Dendritic cell treated with granulocyte-macrophage colony-stimulating factor and Interleukin-4, amounts not matched to agents 40 ng/mL and 50 ng/mL, for 4 days (primary cell): ENCODE results near the gene WDCP.

Source experiments
- H3K27ac Mint-ChIP-seq: one replicate; pipeline ENCODE4 v1.8.0; 2022; ENCODE audit warnings: mild to moderate bottlenecking, mixed read lengths
- H3K27me3 Mint-ChIP-seq: one replicate; pipeline ENCODE4 v1.8.0; 2022; ENCODE audit warnings: mild to moderate bottlenecking, mixed read lengths
- H3K36me3 Mint-ChIP-seq: one replicate; pipeline ENCODE4 v1.8.0; 2022; ENCODE audit warnings: low read depth, mixed read lengths
- H3K4me1 Mint-ChIP-seq: one replicate; pipeline ENCODE4 v1.8.0; 2022; ENCODE audit warnings: low read depth, mixed read lengths
- H3K4me3 Mint-ChIP-seq: one replicate; pipeline ENCODE4 v1.8.0; 2022; ENCODE audit warnings: mild to moderate bottlenecking, moderate library complexity, mixed read lengths
- H3K9me3 Mint-ChIP-seq: one replicate; pipeline ENCODE4 v1.8.0; 2022; ENCODE audit warnings: mixed read lengths
- intact Hi-C: fragments of 100-400 bp; cut with micrococcal nuclease; formaldehyde crosslinking; loops from one replicate; pipeline ENCODE4 v1.15.0; 2022

Gene WDCP

DNA sequence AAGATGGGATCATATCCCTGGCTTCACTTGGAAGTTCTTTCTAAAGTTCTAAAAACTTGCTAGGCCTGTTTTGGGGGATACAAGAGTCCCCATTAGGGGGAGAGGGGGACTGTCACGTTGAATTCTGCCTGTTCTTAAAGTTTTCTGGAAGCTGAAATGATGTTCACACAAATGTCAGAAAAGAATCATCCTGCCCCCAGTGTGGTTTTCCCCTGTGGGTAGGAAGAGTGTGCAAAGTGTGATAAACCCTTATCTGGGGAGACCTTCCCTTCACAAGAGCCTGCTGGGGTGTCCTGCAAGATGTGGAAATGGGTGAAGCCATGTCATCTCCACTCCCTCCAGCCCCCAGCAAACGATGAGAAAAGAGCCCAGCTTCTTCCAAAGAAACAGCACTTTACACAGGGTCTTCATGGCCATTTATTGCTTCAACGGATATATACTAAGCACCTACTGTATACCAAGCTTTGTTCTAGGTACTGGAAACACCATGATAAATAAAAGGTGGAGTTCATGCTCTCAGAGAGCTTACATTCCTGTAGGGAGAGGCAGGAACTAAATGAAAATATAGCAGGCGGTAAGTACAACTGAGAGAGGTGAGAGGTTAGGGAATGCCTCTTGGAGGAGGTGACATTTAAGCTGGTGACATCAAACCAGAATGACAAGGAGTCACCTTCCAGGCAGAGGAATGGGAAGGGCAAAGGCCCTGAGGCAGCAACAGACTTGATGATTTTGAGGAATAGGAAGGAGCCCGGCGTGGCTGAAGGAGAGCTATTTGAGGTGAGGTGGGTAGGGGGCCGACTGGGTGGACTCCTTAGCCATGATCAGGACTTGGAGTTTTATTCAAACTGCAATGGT is 35.7 kb downstream of the WDCP start:
- H3K4me3 Mint-ChIP-seq: no peak overlapping the region
- H3K27ac Mint-ChIP-seq: no peak overlapping the region
- no peaks in the 10 kb centered on the region for H3K36me3 Mint-ChIP-seq
- H3K9me3 Mint-ChIP-seq: no peaks in the 10 kb centered on the region
- peaks cover 9% of the 10 kb centered on the region for H3K4me1 Mint-ChIP-seq
- intact Hi-C loops: no loop called here
- peaks cover 49% of the 10 kb centered on the region for H3K27me3 Mint-ChIP-seq

DNA sequence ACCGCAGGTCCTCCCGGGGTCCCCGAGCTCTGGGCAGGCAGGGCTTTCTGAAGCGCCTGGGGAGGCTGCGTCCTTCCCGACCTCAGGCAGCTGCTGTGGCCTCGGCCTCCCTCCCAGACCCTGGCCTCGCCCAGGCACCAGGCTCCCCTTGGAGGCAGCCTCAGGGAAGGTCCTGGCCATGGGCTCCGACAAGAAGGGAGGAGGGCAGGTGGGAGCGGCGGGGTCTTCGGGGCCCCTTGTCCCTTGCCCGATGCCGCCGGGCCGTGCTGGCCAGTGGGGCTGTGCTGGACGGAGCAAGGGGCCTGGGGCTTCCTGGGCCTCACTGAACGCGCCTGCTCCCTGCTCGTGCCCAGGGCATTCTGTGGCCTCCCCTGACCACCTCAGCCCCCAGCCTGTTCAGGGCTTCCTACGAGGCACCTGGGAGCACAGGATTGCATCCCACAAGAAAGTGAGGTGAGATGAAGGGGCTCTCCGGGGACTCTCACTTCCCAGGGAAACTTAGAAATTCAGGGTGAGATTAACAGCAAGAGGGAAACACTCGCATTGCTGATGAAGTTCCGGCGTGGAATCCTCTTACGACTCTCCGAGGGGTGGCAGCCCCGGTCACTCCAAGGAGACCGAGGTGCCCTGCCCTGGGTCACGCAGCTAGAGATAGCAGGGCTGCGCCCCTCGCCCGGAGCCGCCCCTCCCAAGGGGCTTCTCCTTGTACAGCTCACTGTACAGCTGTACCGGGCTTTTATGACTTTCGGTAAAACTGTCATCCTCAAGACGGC is 36.5 kb downstream of the WDCP start:
- H3K4me3 Mint-ChIP-seq: peak overlapping the region; percentile 57
- peaks cover 49% of the 10 kb centered on the region for H3K27me3 Mint-ChIP-seq
- peaks cover 9% of the 10 kb centered on the region for H3K4me1 Mint-ChIP-seq
- intact Hi-C loops: no loop called here
- H3K36me3 Mint-ChIP-seq: no peaks in the 10 kb centered on the region
- H3K9me3 Mint-ChIP-seq: no peaks in the 10 kb centered on the region
- no peak overlapping the region for H3K27ac Mint-ChIP-seq

DNA sequence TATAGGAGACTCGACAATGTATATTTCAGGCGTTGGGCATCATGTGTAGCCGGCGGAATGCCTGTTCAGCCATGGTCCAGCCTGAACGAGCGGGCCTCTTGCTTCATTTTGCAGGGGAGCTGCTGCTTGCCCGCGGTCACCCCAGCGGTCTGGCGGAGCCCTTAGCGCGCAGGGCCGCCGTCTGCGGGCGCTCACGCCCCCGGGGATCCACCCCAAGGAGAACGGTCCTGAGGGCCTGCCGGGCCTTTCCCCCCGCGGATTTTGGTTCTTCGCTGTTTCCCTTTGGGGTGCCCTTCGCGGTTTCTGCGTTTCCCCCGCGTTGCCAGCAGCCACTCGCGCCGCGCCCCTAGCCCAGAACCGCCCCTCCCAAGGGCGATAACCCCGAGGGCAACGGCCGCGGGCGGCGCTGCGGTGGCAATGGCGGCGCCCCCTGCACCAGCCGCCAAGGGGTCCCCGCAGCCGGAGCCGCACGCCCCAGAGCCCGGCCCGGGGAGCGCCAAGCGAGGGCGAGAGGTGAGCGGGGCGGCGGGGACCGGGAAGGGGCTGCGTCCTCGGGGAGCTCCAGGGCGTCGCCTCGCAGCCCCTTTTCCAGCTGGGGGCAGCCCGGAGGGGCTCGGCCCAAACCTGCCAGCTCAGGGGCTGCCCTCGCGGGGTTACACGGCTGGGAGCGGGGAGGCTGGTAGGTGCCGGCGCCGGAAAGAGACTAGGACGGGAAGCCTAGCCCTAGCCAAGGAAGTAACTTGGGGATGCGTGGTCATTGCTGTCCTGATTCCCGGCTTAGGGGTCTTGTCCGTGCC is 37.3 kb downstream of the WDCP start, which contains the start of gene MFSD2B:
Gene MFSD2B, plus strand, starts transcription at position 406 of the 797 bp plus-strand sequence. Its CDS starts 12 bp downstream, at position 418.
- Mint-ChIP-seq H3K36me3 (no peaks in the 10 kb centered on the region), H3K4me3 (peak within 1 kb of the TSS; percentile 57), H3K9me3 (no peaks in the 10 kb centered on the region), H3K4me1 (peaks cover 9% of the 10 kb centered on the region), H3K27ac (no peak within 1 kb of the TSS), H3K27me3 (peaks cover 49% of the 10 kb centered on the region)
- intact Hi-C loops: no loop called here

DNA sequence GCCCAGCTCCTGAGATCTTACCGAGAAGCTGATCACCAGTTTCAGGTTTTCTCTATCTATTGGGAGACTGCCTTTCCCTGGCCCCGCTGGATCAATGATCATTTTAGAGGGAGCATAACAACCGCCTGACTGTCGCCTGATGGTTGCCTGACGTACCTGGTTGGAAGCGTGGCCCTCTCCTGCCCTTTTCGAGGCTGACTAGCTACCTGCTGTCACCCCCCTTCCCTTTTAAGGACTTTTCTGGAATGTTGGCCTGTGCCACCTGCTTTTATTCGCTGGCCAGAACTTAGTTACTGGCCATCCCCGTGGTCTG is 37.9 kb downstream of the WDCP start:
- H3K36me3 Mint-ChIP-seq: no peaks in the 10 kb centered on the region
- H3K27ac Mint-ChIP-seq: no peak overlapping the region
- no peak overlapping the region for H3K4me3 Mint-ChIP-seq

DNA sequence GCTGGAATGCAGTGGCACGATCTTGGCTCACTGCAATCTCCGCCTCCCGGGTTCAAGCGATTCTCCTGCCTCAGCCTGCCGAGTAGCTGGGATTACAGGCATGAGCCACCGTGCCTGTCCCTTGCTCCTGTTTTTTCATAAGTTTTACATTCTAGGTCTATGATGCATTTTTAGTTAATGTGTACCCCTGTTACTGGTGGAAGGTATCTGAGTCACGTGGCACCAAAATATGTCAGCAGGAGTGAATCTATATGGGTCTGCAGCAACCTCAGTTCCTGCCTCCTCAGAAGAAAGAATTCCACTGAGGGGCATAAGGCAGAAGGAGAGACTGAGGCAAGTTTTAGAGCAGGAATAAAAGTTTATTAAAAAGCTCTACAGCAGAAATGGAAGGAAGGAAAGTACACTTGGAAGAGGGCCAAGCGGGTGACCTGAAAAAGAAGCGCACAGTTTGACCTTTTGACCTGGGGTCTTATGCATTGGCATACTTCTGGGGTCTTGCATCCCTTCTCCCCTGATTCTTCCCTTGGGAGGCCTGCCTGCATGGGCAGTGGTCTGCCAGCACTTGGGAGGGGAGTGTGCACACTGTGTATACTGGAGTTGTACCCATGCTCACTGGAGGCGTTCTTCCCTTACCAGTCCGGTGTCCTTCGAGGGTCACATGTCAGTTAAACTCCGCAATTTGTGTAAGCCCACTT is 38.4 kb downstream of the WDCP start:
- H3K27me3 Mint-ChIP-seq: peaks cover 49% of the 10 kb centered on the region
- peaks cover 9% of the 10 kb centered on the region for H3K4me1 Mint-ChIP-seq
- no peaks in the 10 kb centered on the region for H3K9me3 Mint-ChIP-seq
- no peak overlapping the region for H3K27ac Mint-ChIP-seq
- H3K4me3 Mint-ChIP-seq: no peak overlapping the region
- intact Hi-C loops: no loop called here
- H3K36me3 Mint-ChIP-seq: no peaks in the 10 kb centered on the region

More for the DNA sequence above, 37.9 kb downstream of the WDCP start:
- intact Hi-C loops: no loop called here
- H3K27me3 Mint-ChIP-seq: peaks cover 49% of the 10 kb centered on the region
- H3K4me1 Mint-ChIP-seq: peaks cover 9% of the 10 kb centered on the region
- no peaks in the 10 kb centered on the region for H3K9me3 Mint-ChIP-seq

DNA sequence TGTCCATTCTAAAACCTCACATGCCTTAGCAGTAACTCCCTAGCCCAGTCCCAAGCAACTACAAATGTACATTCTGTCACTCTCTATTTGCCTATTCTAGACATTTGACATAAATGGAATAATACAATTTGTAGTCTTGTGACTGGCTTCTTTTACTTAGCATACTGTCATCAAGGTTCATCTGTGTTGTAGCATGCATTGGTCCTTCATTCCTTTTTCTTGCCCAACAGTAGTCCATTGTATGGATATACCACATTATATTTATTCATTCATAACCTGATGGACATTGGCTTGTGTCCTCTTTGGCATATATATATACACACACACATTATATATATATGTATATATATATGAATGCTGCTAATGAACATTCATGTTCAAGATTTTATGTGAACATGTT is 39.5 kb downstream of the WDCP start:
- H3K9me3 Mint-ChIP-seq: no peaks in the 10 kb centered on the region
- H3K27ac Mint-ChIP-seq: no peak overlapping the region
- H3K4me1 Mint-ChIP-seq: peaks cover 4% of the 10 kb centered on the region
- peaks cover 45% of the 10 kb centered on the region for H3K27me3 Mint-ChIP-seq
- H3K4me3 Mint-ChIP-seq: no peak overlapping the region
- intact Hi-C loops: no loop called here
- no peaks in the 10 kb centered on the region for H3K36me3 Mint-ChIP-seq

DNA sequence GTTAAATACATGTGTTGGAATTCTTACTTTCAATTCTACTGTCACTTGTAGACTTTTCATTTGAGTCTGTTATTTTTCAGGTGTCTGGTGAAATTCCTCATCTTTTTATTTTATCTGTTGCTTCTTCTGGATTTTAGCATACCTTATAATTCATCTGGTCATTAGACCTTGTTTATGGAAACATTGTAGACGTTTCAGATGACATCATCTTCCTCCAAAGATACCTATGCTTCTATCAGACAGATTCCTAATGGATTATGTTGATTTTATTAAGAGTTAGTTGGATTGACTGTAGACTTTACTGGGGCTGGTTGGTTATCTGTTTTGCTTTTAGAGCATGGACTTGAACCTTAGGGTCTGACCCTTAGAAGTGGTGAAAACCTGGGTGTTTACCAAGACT is 52.6 kb downstream of the WDCP start:
- Mint-ChIP-seq H3K36me3 (peaks cover 14% of the 10 kb centered on the region), H3K9me3 (no peaks in the 10 kb centered on the region), H3K4me3 (no peak overlapping the region), H3K27me3 (no peaks in the 10 kb centered on the region), H3K4me1 (no peaks in the 10 kb centered on the region), H3K27ac (no peak overlapping the region)
- intact Hi-C loops: no loop called here

DNA sequence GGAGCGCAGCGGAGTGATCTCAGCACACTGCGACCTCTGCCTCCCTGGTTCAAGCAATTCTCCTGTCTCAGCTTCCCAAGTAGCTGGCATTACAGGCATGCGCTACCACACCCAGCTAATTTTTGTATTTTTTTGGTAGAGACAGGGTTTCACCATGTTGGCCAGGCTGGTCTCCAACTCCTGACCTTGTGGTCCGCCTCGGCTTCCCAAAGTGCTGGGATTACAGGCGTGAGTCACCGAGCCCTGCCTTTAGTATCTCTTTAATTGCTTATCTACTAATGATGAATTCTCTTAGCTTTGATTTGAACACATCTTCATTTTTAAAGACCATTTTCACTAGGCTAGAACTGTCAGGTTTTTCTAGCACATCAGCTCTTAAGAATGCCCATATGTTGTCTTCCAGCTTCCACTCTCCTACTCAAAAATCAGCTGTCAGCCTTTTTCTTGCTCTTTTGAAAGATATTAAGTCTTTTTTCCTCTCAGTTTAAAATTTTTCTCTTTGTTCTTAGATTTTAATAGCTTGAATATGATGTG is 53.4 kb downstream of the WDCP start:
- peaks cover 10% of the 10 kb centered on the region for H3K36me3 Mint-ChIP-seq

DNA sequence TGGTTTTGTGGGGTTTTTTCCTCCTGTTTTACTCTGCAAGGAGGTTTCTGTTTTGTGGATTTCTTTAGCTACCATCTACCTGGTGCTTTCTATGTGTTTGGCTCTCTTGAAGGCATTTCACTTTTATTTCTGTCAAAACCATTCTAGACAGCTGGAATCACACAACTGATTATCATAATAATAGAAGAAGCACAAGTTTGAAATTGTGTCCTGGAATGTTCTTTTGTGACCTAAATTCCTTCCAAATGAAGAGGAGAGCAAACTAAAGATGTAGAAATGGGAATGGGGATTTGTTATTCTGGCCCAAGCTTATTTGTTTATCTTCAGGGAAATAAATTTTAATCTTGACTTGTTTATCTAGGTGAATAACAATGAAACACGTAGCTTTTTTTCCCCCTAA is 54.3 kb downstream of the WDCP start:
- Mint-ChIP-seq H3K36me3 (peaks cover 2% of the 10 kb centered on the region), H3K4me3 (no peak overlapping the region), H3K4me1 (no peaks in the 10 kb centered on the region), H3K27me3 (no peaks in the 10 kb centered on the region), H3K27ac (no peak overlapping the region), H3K9me3 (no peaks in the 10 kb centered on the region)
- intact Hi-C loops: no loop called here

More for the DNA sequence above, 53.4 kb downstream of the WDCP start:
- no peak overlapping the region for H3K27ac Mint-ChIP-seq
- intact Hi-C loops: no loop called here
- no peaks in the 10 kb centered on the region for H3K27me3 Mint-ChIP-seq
- H3K4me3 Mint-ChIP-seq: no peak overlapping the region
- no peaks in the 10 kb centered on the region for H3K4me1 Mint-ChIP-seq
- H3K9me3 Mint-ChIP-seq: no peaks in the 10 kb centered on the region

DNA sequence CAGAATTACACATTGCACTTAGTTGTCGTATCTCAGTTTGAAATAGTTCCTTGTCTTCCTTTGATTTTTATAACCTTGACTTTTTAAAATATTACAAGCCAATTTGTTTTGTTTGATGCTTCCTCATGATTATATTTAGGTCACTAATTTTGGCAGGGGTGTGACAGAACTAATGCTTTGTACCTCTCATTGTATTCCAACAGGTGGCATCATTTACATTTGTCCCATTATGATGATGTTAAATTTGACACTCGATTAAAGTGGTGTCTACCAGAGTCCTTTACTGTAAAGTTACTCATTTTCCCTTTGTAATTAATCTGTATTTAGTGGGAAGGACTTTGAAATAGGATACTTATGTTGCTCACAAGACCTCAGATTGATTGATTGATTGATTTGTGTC is 58.8 kb downstream of the WDCP start:
- Mint-ChIP-seq H3K36me3 (peaks cover 7% of the 10 kb centered on the region), H3K4me1 (no peaks in the 10 kb centered on the region), H3K4me3 (no peak overlapping the region), H3K27me3 (no peaks in the 10 kb centered on the region), H3K9me3 (no peaks in the 10 kb centered on the region), H3K27ac (no peak overlapping the region)
- intact Hi-C loops: no loop called here
